ENCODE data around the gene DLGAP1.

Gene DLGAP1

GRCh38 chr18:3932276-3932675 lies 522.8 kb downstream of the DLGAP1 start:
- no peak for DNase-seq (ENCODE audit: low read depth)

- DNase-seq (ENCODE audit: low read depth), result no peak
Measured at GRCh38 chr18:3931542-3932112, 523.5 kb downstream of the DLGAP1 start.

- no peak for DNase-seq (ENCODE audit: low read depth)
Measured at GRCh38 chr18:3931013-3931315, 524.1 kb downstream of the DLGAP1 start.

- DNase-seq (ENCODE audit: low read depth), result no peak
Measured at GRCh38 chr18:3930126-3931012, 524.7 kb downstream of the DLGAP1 start.

- DNase-seq (ENCODE audit: low read depth), result peak; percentile 3
Measured at GRCh38 chr18:3924455-3924854, 530.7 kb downstream of the DLGAP1 start.

GRCh38 chr18:3923750-3924149 lies 531.4 kb downstream of the DLGAP1 start:
- DNase-seq (ENCODE audit: low read depth), result peak; percentile 56

- no peak for DNase-seq (ENCODE audit: low read depth)
Measured at GRCh38 chr18:3921826-3922225, 533.3 kb downstream of the DLGAP1 start.

- no peak for DNase-seq (ENCODE audit: low read depth)
Measured at GRCh38 chr18:3920832-3921231, 534.3 kb downstream of the DLGAP1 start.

- no peak for DNase-seq (ENCODE audit: low read depth)
Measured at GRCh38 chr18:3919396-3920061, 535.6 kb downstream of the DLGAP1 start.

- no peak for DNase-seq (ENCODE audit: low read depth)
Measured at GRCh38 chr18:3916082-3916481, 539.0 kb downstream of the DLGAP1 start.

- DNase-seq (ENCODE audit: low read depth), result no peak
Measured at GRCh38 chr18:3914833-3915610, 540.1 kb downstream of the DLGAP1 start.

GRCh38 chr18:3914109-3914508 lies 541.0 kb downstream of the DLGAP1 start:
- no peak for DNase-seq (ENCODE audit: low read depth)

- DNase-seq (ENCODE audit: low read depth), result no peak
Measured at GRCh38 chr18:3912705-3913104, 542.4 kb downstream of the DLGAP1 start.

- DNase-seq (ENCODE audit: low read depth), result no peak
Measured at GRCh38 chr18:3911413-3911812, 543.7 kb downstream of the DLGAP1 start.

- no peak for DNase-seq (ENCODE audit: low read depth)
Measured at GRCh38 chr18:3910512-3910911, 544.6 kb downstream of the DLGAP1 start.

GRCh38 chr18:3907955-3908354 lies 547.2 kb downstream of the DLGAP1 start:
- no peak for DNase-seq (ENCODE audit: low read depth)

GRCh38 chr18:3906116-3906750 lies 548.9 kb downstream of the DLGAP1 start:
- no peak for DNase-seq (ENCODE audit: low read depth)

- DNase-seq (ENCODE audit: low read depth), result peak; percentile 87
Measured at GRCh38 chr18:3903337-3903736, 551.8 kb downstream of the DLGAP1 start.

GRCh38 chr18:3902676-3903075 lies 552.4 kb downstream of the DLGAP1 start:
- DNase-seq (ENCODE audit: low read depth), result no peak

GRCh38 chr18:3901811-3902210 lies 553.3 kb downstream of the DLGAP1 start:
- DNase-seq (ENCODE audit: low read depth), result no peak

- no peak for DNase-seq (ENCODE audit: low read depth)
Measured at GRCh38 chr18:3901042-3901441, 554.1 kb downstream of the DLGAP1 start.

GRCh38 chr18:3900327-3900726 lies 554.8 kb downstream of the DLGAP1 start:
- no peak for DNase-seq (ENCODE audit: low read depth)
